HEK293T (cell line): Measurements from ENCODE around the gene GMDS.

Experiments used
- CTCF ChIA-PET: fragments of 350-600 bp; formaldehyde crosslinking; extraction: SDS; loops from one replicate; lab custom pipeline; 2021; ENCODE audit warnings: antibody characterized with exemption, inconsistent platforms; lab: Yijun Ruan, JAX
- POLR2A ChIA-PET: fragments of 350-600 bp; formaldehyde crosslinking; extraction: SDS; loops from one replicate; lab custom pipeline; 2020; ENCODE audit warnings: antibody characterized with exemption, inconsistent platforms; lab: Yijun Ruan, JAX
- DNase-seq: peaks from one replicate; pipeline ENCODE4 v3.0.0; 2012; ENCODE audit warnings: mixed read lengths; ENCODE audit errors: extremely low spot score
- ARNT ChIP-seq: fragments of 450-650 bp; IDR thresholded peaks from 2 replicates; pipeline ENCODE4 v1.6.1; 2017; ENCODE audit warnings: mild to moderate bottlenecking
- BHLHE40 ChIP-seq: fragments of 450-650 bp; IDR thresholded peaks from 2 replicates; pipeline ENCODE4 v1.6.1; 2016; ENCODE audit warnings: mild to moderate bottlenecking, moderate library complexity, borderline replicate concordance
- CTBP1 ChIP-seq: fragments of 450-650 bp; IDR thresholded peaks from 2 replicates; pipeline ENCODE4 v1.6.1; 2016; ENCODE audit warnings: borderline replicate concordance
- ELF4 ChIP-seq: fragments of 450-650 bp; IDR thresholded peaks from 2 replicates; pipeline ENCODE4 v1.6.1; 2017; ENCODE audit warnings: antibody characterized with exemption
- FOXA1 ChIP-seq: fragments of 450-650 bp; IDR thresholded peaks from 2 replicates; pipeline ENCODE4 v1.6.1; 2016; ENCODE audit warnings: mild to moderate bottlenecking
- FOXK2 ChIP-seq: fragments of 450-650 bp; IDR thresholded peaks from 2 replicates; pipeline ENCODE4 v1.6.1; 2016; ENCODE audit warnings: mild to moderate bottlenecking
- FOXM1 ChIP-seq: fragments of 450-650 bp; IDR thresholded peaks from 2 replicates; pipeline ENCODE4 v1.6.1; 2017; ENCODE audit warnings: mild to moderate bottlenecking, borderline replicate concordance
- HDGF ChIP-seq: fragments of 450-650 bp; IDR thresholded peaks from 2 replicates; pipeline ENCODE4 v1.6.1; 2017; ENCODE audit warnings: antibody characterized with exemption, borderline replicate concordance
- L3MBTL2 ChIP-seq: fragments of 450-650 bp; conservative IDR thresholded peaks from 2 replicates; pipeline ENCODE4 v1.6.1; 2016; ENCODE audit warnings: mild to moderate bottlenecking
- LEF1 ChIP-seq: fragments of 450-650 bp; IDR thresholded peaks from 2 replicates; pipeline ENCODE4 v1.6.1; 2017; ENCODE audit warnings: mild to moderate bottlenecking, borderline replicate concordance
- NFRKB ChIP-seq: fragments of 450-650 bp; IDR thresholded peaks from 2 replicates; pipeline ENCODE4 v1.6.1; 2016; ENCODE audit warnings: mild to moderate bottlenecking, moderate library complexity
- SP1 ChIP-seq: fragments of 450-650 bp; IDR thresholded peaks from 2 replicates; pipeline ENCODE4 v1.6.1; 2017
- SUZ12 ChIP-seq: fragments of 450-650 bp; IDR thresholded peaks from 2 replicates; pipeline ENCODE4 v1.6.1; 2016; ENCODE audit warnings: mild to moderate bottlenecking
- TARDBP ChIP-seq: fragments of 450-650 bp; IDR thresholded peaks from 2 replicates; pipeline ENCODE4 v1.6.1; 2016
- ZNF384 ChIP-seq: fragments of 450-650 bp; IDR thresholded peaks from 2 replicates; pipeline ENCODE4 v1.6.1; 2016
- TF ChIP-seq, protein P1 (sequence below): fragments of 450-650 bp; IDR thresholded peaks from 2 replicates; pipeline ENCODE4 v1.6.1; 2016

The GMDS gene

DNA sequence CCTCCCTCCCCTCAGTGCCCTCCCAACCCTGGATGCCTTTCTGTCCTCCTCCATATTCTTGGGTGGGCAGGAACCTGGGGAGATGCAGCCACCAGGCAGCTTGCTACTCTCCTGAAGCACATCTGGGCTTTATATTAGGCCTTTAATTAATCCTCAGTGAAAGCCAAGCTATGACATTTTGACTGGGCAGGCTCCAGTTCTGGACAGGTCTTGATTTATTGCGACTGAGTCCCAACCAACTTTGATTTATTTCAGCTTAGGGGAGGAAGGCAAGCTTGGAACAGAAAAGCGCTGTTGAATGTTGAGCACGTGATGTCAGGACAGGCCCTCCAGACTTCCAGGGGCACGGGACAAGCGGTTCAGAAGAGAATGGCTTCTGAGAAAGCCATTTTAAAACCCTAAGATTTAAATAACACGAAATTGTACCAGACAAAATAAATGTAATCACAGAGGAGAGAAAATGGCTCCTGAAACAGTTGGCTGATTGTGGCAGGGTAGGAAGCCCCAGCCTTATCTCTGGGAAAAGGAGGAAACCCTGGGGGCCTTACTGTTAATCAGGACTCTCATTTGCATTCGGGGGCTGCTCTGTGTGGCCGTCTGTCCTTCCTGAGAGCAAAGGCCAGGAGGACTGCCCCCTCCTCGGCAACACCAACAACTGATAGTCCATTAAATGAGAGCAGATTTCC lies 341.5 kb downstream of the GMDS start:
- POLR2A ChIA-PET: interaction anchor here (1.0 kb wide), 1 partner anchor 297 kb away, joined by 3 read pairs; no protein-coding TSS in a partner anchor
- CTCF ChIA-PET: interaction anchor here (0.6 kb wide), 1 partner anchor 307 kb away, joined by 3 read pairs; no protein-coding TSS in a partner anchor
- TF ChIP-seq ELF4: no peak
- TF ChIP-seq, protein P1, sequence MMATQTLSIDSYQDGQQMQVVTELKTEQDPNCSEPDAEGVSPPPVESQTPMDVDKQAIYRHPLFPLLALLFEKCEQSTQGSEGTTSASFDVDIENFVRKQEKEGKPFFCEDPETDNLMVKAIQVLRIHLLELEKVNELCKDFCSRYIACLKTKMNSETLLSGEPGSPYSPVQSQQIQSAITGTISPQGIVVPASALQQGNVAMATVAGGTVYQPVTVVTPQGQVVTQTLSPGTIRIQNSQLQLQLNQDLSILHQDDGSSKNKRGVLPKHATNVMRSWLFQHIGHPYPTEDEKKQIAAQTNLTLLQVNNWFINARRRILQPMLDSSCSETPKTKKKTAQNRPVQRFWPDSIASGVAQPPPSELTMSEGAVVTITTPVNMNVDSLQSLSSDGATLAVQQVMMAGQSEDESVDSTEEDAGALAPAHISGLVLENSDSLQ: peak; percentile 95
- TF ChIP-seq SP1: no peak
- TF ChIP-seq ZNF384: no peak
- no peak for TF ChIP-seq ARNT
- TF ChIP-seq L3MBTL2: no peak
- no peak for TF ChIP-seq LEF1
- DNase-seq: no peak

DNA sequence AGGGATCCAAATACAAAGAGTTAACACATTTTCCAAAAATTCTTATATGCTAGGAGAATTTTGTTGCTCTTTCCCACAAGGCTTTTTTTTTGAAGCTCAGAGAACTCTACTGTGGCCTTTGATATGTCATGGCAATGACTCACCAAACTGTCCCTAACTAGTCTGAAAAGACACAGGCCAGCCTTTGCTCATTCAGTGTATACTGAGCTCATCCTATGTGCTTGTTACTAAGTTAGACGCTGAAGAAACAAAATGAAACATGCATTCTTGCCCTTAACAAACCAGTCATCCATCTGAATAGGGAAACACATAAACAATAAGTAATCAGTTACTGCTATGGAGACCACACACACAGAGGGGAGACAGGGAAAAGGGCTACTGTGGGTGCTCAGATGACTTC lies 343.8 kb downstream of the GMDS start:
- TF ChIP-seq LEF1: no peak
- no peak for TF ChIP-seq ZNF384
- TF ChIP-seq L3MBTL2: no peak
- DNase-seq: no peak
- ChIA-PET CTCF (interaction anchor here (0.6 kb wide), 1 partner anchor 12 kb away, joined by 3 read pairs; no protein-coding TSS in a partner anchor), POLR2A (interaction anchor here (0.9 kb wide), 1 partner anchor 23 kb away, joined by 3 read pairs; no protein-coding TSS in a partner anchor)

DNA sequence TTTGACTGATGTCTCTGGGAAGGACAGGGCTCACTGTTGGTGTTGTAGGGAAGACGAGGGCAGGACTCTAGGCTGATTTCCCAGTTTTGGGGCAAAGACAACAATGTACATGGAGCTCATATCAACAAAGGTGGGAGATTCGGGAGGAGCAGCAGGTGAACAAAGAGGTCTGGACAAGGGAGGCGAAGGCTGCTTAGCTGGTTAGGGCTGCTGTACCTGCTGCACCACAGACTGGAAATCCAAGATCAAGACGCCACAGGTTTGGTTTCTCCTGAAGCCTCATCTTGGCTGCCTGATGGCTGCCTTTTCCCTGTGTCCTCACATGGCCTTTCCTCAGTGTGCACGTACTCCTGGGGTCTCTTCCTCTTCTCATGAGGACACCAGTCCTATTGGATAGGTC lies 348.5 kb downstream of the GMDS start:
- ChIA-PET POLR2A (interaction anchor here (1.6 kb wide), 1 partner anchor 290 kb away, joined by 3 read pairs; no protein-coding TSS in a partner anchor), CTCF (no interaction called here)
- no peak for DNase-seq
- TF ChIP-seq L3MBTL2: no peak
- TF ChIP-seq LEF1: no peak

DNA sequence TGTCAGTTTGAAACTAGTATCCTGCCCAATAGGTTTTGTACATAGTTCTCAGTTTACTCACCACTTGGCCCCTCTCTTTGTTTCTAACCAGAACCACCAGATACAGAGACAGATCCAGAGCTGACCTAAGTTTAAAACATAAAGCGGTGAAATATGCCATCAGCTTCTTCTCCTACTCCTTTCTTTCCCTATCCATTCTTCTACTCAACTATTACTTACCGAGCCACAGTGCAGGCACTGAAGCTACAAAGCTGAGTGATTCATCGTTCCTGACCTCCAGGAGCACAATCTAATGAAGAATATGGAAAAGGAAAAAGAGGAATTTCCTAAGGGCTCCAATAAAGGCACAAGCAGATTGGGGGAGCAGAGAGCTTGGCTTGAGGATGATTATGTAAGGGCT lies 349.7 kb downstream of the GMDS start:
- no peak for DNase-seq
- no peak for TF ChIP-seq ARNT
- TF ChIP-seq FOXK2: no peak
- TF ChIP-seq BHLHE40: no peak
- TF ChIP-seq ZNF384: no peak
- TF ChIP-seq SUZ12: no peak
- TF ChIP-seq, protein P1: no peak
- POLR2A ChIA-PET: interaction anchor here (1.0 to 1.6 kb wide), 3 partner anchors 10 to 288 kb away, joined by 3 read pairs; no protein-coding TSS in a partner anchor
- CTCF ChIA-PET: interaction anchor here (0.5 to 0.6 kb wide), 2 partner anchors 56 to 1148 kb away, joined by 3 to 4 read pairs; no protein-coding TSS in a partner anchor

DNA sequence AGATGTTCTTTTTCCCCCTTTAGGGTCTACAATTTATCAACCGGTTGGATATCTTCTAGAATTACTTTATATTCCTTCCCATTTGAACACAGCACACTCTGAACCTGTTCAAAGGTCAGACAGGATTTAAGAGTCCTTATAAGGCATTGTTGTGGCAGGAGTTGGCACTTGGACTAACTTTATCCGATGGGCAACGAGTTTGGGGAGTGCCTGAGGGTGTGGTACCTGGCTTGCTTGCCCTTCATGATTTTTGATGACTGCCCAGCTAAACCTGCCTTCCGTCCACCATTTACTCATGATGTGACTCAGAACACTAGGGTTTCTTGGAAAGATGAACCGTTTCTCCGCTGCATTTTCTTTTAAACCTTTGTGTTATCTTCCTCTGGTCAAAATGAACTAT lies 350.5 kb downstream of the GMDS start:
- no peak for DNase-seq
- ChIA-PET POLR2A (interaction anchor here (1.0 kb wide), 1 partner anchor 10 kb away, joined by 3 read pairs; no protein-coding TSS in a partner anchor), CTCF (no interaction called here)
- TF ChIP-seq CTBP1 (no peak), ZNF384 (no peak), HDGF (no peak), SP1 (no peak), ELF4 (no peak), FOXA1 (no peak), FOXM1 (no peak), NFRKB (no peak), FOXK2 (no peak)
- TF ChIP-seq, protein P1: no peak

DNA sequence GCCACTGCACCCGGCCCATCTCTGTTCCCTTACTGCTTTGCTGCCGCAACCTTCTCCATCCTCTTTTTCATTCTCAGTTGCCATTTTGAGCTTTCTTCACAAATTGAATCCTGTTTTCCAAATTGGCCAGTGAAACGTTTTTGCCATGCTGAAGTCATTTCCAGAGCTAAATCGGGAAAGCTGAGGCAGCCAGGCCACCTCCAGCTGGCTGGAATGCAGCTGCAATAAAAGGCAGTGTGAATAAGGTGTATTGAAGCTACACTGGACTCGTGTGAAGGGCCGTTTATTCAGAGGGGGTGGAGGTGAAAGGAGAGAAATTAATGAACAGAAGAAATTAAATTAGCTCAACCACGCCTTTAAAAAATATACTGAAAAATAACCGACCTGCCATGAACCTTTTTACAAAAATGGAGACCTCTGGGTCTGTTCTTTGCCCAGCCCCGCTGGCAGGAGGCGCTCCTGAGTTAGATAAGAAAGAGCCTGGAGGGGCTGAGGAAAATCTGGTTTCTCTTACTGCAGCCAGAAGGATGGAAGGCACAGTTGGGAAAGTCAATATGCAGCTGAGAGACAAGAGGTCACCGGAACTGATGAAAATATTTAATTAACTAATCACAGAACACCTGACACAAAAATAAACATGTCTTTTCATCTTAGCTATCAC lies 351.8 kb downstream of the GMDS start:
- DNase-seq: no peak
- no peak for TF ChIP-seq FOXM1
- no peak for TF ChIP-seq NFRKB
- no peak for TF ChIP-seq ZNF384
- TF ChIP-seq ELF4: no peak
- TF ChIP-seq CTBP1: no peak
- no peak for TF ChIP-seq SP1
- TF ChIP-seq TARDBP: no peak
- TF ChIP-seq ARNT: no peak
- TF ChIP-seq L3MBTL2: no peak
- no peak for TF ChIP-seq LEF1
- TF ChIP-seq SUZ12: no peak
- TF ChIP-seq FOXA1: no peak
- no peak for TF ChIP-seq BHLHE40
- TF ChIP-seq HDGF: no peak
- TF ChIP-seq, protein P1: no peak
- no peak for TF ChIP-seq FOXK2
- CTCF ChIA-PET: interaction anchor here (0.5 to 1.9 kb wide), 10 partner anchors 12 to 296 kb away, joined by 3 to 9 read pairs (median 3); no protein-coding TSS in a partner anchor
- POLR2A ChIA-PET: interaction anchor here (1.1 kb wide), 1 partner anchor 286 kb away, joined by 4 read pairs; no protein-coding TSS in a partner anchor
